Muscle layer of colon (tissue), 2 donors: Measurements from ENCODE around the gene C1orf105.

Experiments used
- H3K27ac ChIP-seq: one replicate; pipeline ENCODE4 v1.7.0; 2013; ENCODE audit warnings: low read depth, mild to moderate bottlenecking, low read length, moderate library complexity
- H3K27me3 ChIP-seq, 2 donors: one replicate each; pipeline ENCODE4 v1.7.0; 2013; ENCODE audit warnings: low read length in 2 of 2, mild to moderate bottlenecking in 2 of 2; ENCODE audit not compliant: insufficient read depth in 2 of 2, control insufficient read depth in 1 of 2
- H3K36me3 ChIP-seq: one replicate; pipeline ENCODE4 v1.7.0; 2013; ENCODE audit warnings: mild to moderate bottlenecking, low read length; ENCODE audit not compliant: insufficient read depth
- H3K4me1 ChIP-seq: one replicate; pipeline ENCODE4 v1.7.0; 2013; ENCODE audit warnings: mild to moderate bottlenecking, low read length; ENCODE audit not compliant: insufficient read depth
- H3K4me3 ChIP-seq, 2 donors: one replicate each; pipeline ENCODE4 v1.7.0; 2013; ENCODE audit warnings: low read length in 2 of 2, low read depth in 1 of 2, mild to moderate bottlenecking in 1 of 2, moderate library complexity in 1 of 2
- H3K9ac ChIP-seq: one replicate; pipeline ENCODE4 v1.7.0; 2013; ENCODE audit warnings: low read length
- H3K9me3 ChIP-seq: one replicate; pipeline ENCODE4 v1.7.0; 2013; ENCODE audit warnings: mild to moderate bottlenecking, low read length
- donor health status: abdominal sarcoma.
- donor health status: Adenocarcinoma of cecum.

The C1orf105 gene

DNA sequence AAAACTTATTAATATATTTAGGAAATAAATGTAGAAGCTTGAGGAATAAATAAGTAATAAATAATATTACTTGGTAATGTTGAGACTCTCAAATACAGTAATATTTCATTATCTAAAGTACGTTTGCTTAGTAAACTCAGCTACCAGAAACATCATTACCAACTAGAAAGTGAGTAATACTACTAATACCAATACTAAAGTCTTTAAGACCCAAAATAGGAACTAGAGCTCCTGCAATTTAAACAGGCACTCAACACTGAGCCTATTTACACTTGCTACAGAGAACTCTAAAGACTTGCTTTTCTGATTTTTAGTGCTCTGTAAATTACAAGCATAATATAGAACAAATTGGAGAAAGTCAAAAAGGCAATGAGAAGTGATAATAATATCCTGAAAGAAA lies 13.5 kb upstream of the C1orf105 start:
- Histone ChIP-seq H3K36me3 (no peaks in the 10 kb centered on the region), H3K4me3 (no peak overlapping the region), H3K27me3 (no peaks in the 10 kb centered on the region), H3K9ac (no peak overlapping the region), H3K4me1 (no peaks in the 10 kb centered on the region), H3K9me3 (no peaks in the 10 kb centered on the region), H3K27ac (no peak overlapping the region)

DNA sequence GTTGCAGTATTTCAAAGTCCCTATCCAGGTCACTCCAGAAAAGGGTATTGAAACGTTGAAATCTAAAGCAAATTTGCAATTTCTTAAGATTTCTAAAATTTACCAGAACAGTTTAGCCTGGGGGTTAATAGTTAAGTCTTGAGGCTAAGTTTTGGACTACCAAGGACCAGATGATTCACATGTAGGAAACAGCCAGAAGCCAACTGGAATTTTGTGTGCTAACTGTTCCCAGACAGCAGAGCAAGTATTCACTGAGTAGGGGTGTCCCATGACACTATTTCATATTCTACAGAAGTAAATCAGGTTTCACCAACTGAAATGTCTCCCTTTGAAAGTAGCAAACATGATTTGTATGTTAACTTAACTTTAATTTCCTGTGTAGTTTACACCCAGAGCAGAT lies 11.5 kb upstream of the C1orf105 start:
- no peaks in the 10 kb centered on the region for H3K4me1 ChIP-seq
- H3K27me3 ChIP-seq, result no peaks in the 10 kb centered on the region
- H3K27ac ChIP-seq, result no peak overlapping the region
- H3K9me3 ChIP-seq, result no peaks in the 10 kb centered on the region
- no peak overlapping the region for H3K4me3 ChIP-seq
- H3K9ac ChIP-seq, result no peak overlapping the region
- H3K36me3 ChIP-seq, result no peaks in the 10 kb centered on the region

GRCh38 chr1:172410027-172410426 lies 10.5 kb upstream of the C1orf105 start:
- H3K4me3 ChIP-seq, result no peak overlapping the region
- no peaks in the 10 kb centered on the region for H3K4me1 ChIP-seq
- no peak overlapping the region for H3K27ac ChIP-seq
- H3K36me3 ChIP-seq, result no peaks in the 10 kb centered on the region
- H3K9ac ChIP-seq, result no peak overlapping the region
- H3K27me3 ChIP-seq, result no peaks in the 10 kb centered on the region
- H3K9me3 ChIP-seq, result no peaks in the 10 kb centered on the region

DNA sequence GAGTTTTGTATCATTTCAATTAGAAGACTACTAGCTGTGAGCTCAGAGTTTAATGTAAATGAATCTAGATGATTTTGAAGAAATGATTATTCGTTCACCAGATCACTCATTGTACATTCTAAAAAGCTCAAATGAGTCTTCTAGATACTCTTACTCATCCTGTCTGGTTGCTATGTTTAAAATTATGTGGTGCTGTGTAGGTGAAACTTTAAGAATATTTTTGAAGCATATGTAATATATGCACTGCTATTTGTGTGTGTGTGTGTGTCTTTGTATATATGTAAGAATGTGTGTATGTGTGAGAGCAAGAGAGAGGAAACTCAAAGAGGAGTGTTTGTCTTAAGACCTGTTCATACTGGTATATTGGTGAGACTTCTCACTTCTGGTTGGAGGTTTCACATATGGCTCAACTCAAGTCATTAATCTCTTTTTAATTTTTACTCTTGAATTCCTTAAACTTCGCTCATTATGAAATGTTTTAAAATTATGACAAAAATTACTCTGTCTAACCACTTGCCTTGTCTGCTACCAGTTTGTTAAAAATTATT lies 8.6 kb upstream of the C1orf105 start:
- H3K4me3 ChIP-seq, result no peak overlapping the region
- no peaks in the 10 kb centered on the region for H3K4me1 ChIP-seq
- H3K27me3 ChIP-seq, result no peaks in the 10 kb centered on the region
- H3K9ac ChIP-seq, result no peak overlapping the region
- H3K36me3 ChIP-seq, result no peaks in the 10 kb centered on the region
- H3K27ac ChIP-seq, result no peak overlapping the region
- H3K9me3 ChIP-seq, result no peaks in the 10 kb centered on the region

GRCh38 chr1:172414331-172414730 lies 6.2 kb upstream of the C1orf105 start:
- Histone ChIP-seq H3K36me3 (no peaks in the 10 kb centered on the region), H3K27ac (no peak overlapping the region), H3K4me3 (no peak overlapping the region), H3K27me3 (no peaks in the 10 kb centered on the region), H3K4me1 (no peaks in the 10 kb centered on the region), H3K9ac (no peak overlapping the region), H3K9me3 (no peaks in the 10 kb centered on the region)

DNA sequence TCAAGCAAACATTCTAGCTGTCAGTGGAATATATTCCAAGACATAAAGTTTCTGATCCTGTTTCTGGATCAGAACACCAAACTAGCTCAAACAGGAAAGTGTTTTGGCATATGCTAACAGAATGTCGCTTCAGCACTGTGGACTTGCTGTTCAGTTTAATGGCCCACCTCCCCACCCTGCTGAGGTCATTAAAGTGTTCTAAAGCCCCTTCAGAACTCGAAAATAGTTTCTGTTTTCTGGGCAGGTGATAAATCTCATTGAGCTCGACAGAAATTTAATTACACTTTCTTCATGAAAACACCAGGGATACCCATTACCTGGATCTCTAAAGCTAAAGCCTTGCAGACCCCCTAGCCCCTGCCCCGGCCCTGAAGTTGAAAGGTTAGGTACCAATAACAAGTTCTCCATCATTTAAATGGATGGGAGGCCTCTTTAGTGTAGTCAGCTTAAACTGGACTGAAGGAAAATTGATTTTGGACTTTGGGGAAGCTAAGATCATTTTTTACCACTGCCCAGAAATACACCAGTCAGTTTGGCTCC lies 3.9 kb upstream of the C1orf105 start:
- Histone ChIP-seq H3K9ac (no peak overlapping the region), H3K27me3 (no peaks in the 10 kb centered on the region), H3K4me1 (no peaks in the 10 kb centered on the region), H3K36me3 (no peaks in the 10 kb centered on the region), H3K9me3 (no peaks in the 10 kb centered on the region), H3K4me3 (no peak overlapping the region), H3K27ac (no peak overlapping the region)

DNA sequence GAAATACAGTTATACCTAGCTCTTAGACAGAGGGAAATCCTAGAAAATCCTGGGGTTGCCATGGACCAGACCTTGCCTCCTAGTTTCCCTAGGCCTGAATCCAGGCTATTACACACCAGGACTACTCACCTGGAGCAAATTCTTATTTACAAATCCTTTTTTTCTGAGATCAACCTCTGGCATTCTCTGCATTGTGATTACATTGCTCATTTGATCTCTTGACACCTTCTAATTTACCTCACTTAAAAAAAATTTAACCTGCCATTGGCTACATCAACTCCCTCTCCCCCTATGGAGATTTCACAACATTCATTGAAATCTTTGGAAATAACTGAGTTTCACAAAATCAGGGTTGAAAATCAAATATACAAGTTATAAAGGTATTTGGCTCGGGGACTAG lies 2.9 kb upstream of the C1orf105 start:
- Histone ChIP-seq H3K27me3 (no peaks in the 10 kb centered on the region), H3K4me3 (no peak overlapping the region), H3K4me1 (peaks cover 5% of the 10 kb centered on the region), H3K36me3 (no peaks in the 10 kb centered on the region), H3K27ac (no peak overlapping the region), H3K9me3 (no peaks in the 10 kb centered on the region), H3K9ac (no peak overlapping the region)

GRCh38 chr1:172421974-172422604 lies 1.6 kb downstream of the C1orf105 start:
- Histone ChIP-seq H3K9me3 (no peaks in the 10 kb centered on the region), H3K4me3 (no peak overlapping the region), H3K27ac (no peak overlapping the region), H3K27me3 (no peaks in the 10 kb centered on the region), H3K9ac (no peak overlapping the region), H3K36me3 (no peaks in the 10 kb centered on the region), H3K4me1 (peaks cover 5% of the 10 kb centered on the region)

GRCh38 chr1:172423336-172423735 lies 2.9 kb downstream of the C1orf105 start:
- H3K36me3 ChIP-seq, result no peaks in the 10 kb centered on the region
- no peak overlapping the region for H3K4me3 ChIP-seq
- no peak overlapping the region for H3K9ac ChIP-seq
- no peak overlapping the region for H3K27ac ChIP-seq
- H3K27me3 ChIP-seq, result no peaks in the 10 kb centered on the region
- peaks cover 5% of the 10 kb centered on the region for H3K4me1 ChIP-seq
- no peaks in the 10 kb centered on the region for H3K9me3 ChIP-seq

GRCh38 chr1:172425339-172425738 lies 4.9 kb downstream of the C1orf105 start:
- H3K27ac ChIP-seq, result no peak overlapping the region
- H3K4me1 ChIP-seq, result peaks cover 5% of the 10 kb centered on the region
- no peaks in the 10 kb centered on the region for H3K36me3 ChIP-seq
- H3K27me3 ChIP-seq, result no peaks in the 10 kb centered on the region
- no peak overlapping the region for H3K4me3 ChIP-seq
- no peak overlapping the region for H3K9ac ChIP-seq
- H3K9me3 ChIP-seq, result no peaks in the 10 kb centered on the region

- H3K9ac ChIP-seq, result no peak overlapping the region
- H3K9me3 ChIP-seq, result no peaks in the 10 kb centered on the region
- H3K4me1 ChIP-seq, result peaks cover under 1% of the 10 kb centered on the region
- no peaks in the 10 kb centered on the region for H3K36me3 ChIP-seq
- no peaks in the 10 kb centered on the region for H3K27me3 ChIP-seq
- H3K27ac ChIP-seq, result no peak overlapping the region
- no peak overlapping the region for H3K4me3 ChIP-seq
Measured at GRCh38 chr1:172427191-172427590, 6.7 kb downstream of the C1orf105 start.
